NCI-H128 (cell line): Measurements from ENCODE around the gene FAM222A.

ENCODE experiments used
- DNase-seq: peaks from one replicate; lab custom pipeline; 2025; ENCODE audit not compliant: unreplicated experiment; lab: John Stamatoyannopoulos, UW

FAM222A gene

DNA sequence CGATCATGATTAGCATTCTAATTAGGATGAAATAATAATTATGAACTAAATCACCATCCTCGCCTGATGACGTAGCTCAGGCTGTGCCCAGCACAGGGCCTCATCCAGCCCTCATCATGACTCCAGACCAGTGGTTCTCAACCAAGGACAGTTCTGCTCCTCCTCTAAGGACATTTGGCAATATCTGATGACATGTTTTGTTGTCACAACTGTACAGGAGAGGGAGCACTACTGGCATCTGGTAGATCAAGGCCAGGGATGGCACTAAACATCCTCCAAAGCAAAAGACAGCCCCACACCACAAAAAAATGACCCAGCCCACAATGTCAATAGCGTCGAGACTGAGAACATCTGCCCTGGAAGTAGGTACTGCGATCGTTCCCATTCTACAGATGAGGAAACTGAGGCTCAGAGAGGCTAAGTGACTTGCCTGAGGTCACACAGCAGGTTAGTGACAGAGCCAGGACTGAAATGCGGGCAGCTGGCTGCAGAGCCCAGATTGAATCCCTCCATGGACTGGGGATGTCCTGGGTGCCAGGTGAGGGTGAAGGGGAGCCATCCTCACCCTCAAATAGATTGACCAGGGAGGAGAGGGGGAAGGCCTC is 104.1 kb downstream of the FAM222A start:
- no peak for DNase-seq

DNA sequence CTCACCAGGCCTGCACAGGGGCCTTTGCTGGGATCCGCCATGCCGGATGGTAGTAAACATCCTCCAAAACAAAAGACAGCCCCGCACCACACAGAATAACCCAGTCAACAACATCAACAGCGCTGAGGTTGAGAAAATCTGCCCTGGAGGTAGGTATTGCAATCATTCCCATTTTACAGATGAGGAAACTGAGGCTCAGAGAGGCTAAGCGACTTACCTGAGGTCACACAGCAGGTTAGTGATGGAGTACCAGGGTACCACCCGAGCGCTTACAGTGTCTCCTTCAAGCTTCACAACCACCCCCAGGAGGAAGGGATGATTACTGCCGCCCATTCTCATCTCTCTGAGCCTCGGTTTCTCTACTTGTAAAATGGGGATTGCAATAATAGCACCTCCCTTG is 104.6 kb downstream of the FAM222A start:
- no peak for DNase-seq

- DNase-seq, result no peak
Measured at GRCh38 chr12:109818905-109819500, 105.4 kb downstream of the FAM222A start.
